GM19467 (cell line): ENCODE results near the gene SORCS1.
A peak's percentile ranks its signal among the peaks of the same experiment; 100 is the strongest.

Experiments used
- ATAC-seq: cut with Tn5 transposase; IDR thresholded peaks from one replicate; pipeline ENCODE4 v1.9.1; 2021; ENCODE audit warnings: mild to moderate bottlenecking, moderate library complexity; ENCODE audit not compliant: unreplicated experiment

SORCS1 gene

GRCh38 chr10:106619346-106619745, 545.2 kb downstream of the SORCS1 start:
- ATAC-seq = no peak

DNA sequence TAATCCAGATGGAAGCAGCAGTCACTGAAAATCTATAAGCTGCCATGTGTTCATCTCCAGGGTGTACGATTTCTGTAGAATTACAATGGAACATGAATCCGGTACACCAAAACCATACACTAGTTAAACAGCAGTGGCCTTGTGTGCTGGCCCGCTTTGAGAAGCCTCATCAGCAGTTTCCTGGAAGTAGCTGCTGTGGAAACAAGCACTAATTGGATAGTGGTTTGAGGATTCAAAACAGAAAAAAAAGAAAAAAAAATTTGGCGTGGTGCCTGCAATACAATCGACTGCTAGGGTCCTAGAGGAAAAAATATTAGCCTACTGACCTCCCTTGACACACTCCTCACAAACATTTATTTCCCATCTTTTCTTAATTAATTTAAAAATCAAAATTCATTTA, 545.9 kb downstream of the SORCS1 start:
- ATAC-seq = no peak

DNA sequence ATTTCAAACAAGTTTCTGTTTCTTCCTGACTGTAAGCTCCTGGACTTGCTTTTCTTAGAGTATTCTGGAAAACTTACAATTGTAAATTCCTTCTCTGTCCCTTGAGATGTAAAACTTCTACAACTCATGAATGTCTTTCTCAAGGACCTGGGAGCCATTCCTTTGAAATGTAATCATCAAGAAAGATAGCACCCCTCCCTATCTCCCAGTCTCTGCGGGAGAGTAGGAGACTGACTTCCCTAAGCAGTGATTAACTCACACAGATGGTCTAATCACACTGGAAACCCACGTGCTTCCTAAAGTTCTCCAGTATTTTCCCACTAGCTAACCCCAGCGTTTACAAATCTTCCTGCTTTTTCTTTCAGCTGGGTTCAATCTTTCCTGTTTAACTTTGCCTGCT, 549.4 kb downstream of the SORCS1 start:
- ATAC-seq = no peak

DNA sequence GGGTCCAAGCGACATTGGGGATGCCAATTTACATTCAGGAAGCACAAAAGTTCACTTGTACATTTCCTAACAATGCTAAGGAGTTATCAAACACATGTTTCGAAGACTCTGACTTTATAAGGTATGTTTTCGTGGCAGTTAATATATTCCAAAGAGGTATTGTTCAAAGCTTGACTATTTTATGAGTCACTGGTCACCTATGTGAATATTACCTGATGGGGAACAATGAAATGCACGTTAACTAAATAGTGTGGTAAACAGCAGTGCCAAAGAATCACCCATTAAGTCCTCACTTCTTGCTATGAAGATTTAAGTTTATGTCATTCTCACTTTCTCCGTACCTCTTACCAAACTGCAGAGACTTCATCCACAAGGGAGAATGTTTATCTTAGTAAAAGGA, 550.2 kb downstream of the SORCS1 start:
- no peak for ATAC-seq

DNA sequence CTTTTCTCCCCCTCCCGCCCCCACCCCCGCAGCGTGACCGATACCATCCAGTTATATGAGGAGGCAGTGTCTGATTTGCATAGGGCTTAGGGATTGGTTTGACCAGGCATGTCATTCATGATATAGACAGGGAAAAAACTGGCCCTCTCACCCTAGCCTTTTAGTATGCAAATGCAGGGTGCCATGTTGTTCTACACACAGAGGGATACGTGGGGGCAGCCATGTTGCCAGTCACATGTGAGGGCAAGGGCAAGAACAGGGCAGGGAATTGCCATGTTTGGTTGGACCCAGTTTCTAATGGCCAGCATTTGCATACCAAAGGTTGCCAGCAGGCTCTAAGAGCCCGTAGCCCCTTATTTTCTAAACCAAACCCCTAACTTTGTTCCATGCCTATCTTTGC, 552.1 kb downstream of the SORCS1 start:
- no peak for ATAC-seq

DNA sequence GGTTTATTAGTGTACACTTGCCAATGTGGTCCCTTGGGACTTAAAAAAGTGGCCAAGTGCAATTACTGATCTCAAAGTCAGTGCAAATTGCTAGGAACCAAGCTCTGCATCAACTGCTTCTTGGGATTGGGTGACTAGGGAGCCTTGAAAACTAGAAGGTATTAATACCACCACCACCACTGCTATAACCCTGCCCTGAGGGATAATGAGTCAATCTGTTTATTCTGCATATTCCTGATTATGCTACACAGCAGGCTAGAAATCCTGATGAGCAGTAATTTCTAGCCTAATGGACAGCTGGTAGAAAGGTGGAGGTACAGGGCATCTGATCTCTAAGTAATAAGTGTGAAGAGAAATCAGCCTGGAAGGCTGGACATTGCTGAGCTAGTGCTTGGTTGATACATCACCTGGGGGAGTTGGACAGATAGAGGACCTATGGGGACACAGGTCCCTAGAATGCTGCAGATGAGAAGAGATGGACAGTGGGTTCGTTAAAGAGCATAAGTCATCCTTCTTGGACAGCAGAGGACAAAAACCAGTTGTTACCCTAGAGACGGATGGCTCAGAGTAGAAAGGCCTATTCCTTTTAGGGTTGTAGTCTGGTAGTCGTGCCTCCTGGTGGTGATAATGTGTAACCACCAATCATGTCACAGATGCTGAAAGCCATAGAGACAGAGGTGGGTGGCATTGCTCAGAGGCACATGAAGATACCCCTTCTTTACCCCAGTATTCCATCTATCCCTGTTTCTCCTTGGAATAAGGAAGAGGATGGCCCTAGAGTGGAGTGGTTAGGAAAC, 554.8 kb downstream of the SORCS1 start:
- ATAC-seq = no peak

GRCh38 chr10:106608066-106608465, 556.4 kb downstream of the SORCS1 start:
- ATAC-seq = no peak

- ATAC-seq = no peak
These were observed 569.2 kb downstream of the SORCS1 start for GRCh38 chr10:106595281-106595680.

- ATAC-seq = no peak
These were observed 570.6 kb downstream of the SORCS1 start for GRCh38 chr10:106593876-106594275.

- no peak for ATAC-seq
These were observed 572.1 kb downstream of the SORCS1 start for GRCh38 chr10:106592396-106592795.

DNA sequence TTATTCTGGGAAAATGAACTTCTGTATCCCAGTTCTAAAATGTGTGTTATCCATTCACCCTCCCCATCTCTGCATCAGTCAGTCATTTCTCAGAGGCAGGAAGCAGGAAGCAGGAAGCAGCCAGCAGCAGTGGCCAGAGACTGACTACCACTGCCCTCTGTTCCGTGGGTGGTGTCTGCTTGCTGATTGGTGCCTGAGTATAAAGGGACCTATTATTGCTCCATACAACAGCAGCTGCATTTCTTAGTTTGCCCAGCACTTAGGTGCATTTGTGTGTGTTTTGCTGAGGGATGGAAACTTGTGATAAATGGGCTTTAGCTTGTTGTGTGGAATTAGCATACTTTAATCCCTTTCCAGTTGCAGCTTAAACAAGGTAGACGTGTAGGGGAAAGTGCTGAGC, 582.2 kb downstream of the SORCS1 start:
- no peak for ATAC-seq

DNA sequence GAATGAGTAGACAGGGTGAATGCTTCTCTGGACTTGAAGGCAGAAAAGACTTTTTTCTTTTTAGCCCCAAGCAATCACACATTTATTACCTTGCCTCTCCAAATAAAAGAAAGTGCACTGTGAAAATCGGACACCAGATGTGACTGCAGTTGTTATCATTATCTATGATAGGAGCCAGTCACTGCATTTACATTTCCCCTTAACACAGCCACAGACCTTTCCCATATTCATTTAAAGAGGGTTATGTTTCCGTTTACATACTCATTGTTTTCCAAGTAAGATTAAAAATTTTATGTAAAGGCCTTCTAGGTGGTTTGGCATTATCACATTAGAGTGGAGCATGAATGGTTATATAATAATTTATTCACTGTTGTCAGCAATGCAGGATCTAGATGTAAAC, 586.8 kb downstream of the SORCS1 start:
- ATAC-seq = no peak

DNA sequence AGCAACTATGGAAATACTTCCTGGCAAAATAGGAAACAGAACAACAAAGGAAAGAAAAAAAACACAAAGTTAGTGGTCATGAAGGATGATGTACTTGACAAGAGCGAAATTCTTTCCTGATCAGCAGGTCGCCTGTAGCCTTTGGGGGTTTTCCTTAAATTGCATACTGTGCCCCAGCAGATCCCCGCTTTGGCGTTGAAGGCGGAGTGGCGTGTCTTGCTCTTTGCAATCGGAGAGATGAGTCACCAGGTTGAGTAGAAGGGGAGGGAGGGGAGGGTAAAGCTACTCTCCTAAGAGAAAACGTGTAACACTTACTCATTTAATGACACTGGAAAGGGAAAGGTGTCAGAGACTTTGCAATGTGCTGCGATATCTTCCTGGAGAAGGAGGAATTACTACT, 587.2 kb downstream of the SORCS1 start:
- ATAC-seq = no peak

GRCh38 chr10:106576534-106576933, 588.0 kb downstream of the SORCS1 start:
- peak; percentile 58 for ATAC-seq

- ATAC-seq = no peak
These were observed 591.4 kb downstream of the SORCS1 start for GRCh38 chr10:106573106-106573505.

DNA sequence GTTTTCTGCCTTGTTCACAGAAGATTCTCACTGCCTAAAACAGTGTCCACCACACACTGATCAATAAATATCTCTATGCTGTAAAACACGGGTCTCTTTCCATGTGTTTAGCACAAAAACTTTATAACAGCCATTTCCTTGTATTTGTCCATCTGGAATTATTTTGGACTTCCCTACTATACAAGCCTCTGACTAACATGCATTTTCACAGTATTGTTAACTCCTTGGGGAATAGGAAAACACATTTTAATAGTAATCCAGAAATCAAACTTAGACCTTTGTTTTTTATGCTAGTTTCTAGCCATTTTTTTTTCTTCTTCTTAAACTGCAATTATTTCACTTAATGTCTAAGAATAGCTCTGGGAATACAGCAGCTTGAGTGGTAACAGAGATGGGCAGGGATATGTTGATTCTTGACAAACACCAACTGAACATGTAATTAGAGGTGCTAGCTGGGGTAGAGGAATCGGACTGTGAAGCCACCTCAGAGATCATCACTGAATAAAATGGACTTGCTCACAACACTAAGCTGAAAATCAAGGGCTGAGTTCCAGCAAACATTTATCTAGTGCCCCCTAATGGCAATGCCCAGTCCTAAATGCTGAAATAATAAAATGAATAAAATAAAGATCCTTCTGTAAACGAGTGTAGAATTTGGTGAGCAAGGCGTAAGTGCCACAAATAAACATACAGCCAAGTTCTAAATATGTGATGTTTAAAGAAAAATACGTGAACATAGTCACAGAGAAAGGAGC, 593.1 kb downstream of the SORCS1 start:
- no peak for ATAC-seq

DNA sequence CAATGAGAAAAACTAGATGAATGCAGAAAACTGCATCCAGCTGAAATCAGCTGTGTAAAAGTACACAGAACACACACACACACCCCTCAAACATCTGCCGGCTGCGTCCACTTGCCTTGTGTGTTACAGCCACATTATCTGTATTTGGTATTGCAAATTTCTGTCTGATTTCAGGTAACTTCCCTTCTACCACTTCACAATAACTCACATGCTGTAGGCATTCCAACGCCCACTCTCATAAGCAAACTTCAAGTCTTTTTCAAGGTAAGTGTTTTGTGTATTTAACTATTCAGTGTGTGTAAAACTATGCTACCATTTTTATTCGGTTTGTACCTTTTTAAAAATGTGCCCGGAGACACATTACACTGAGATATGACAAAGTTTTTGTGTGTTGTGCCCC, 594.2 kb downstream of the SORCS1 start:
- no peak for ATAC-seq

DNA sequence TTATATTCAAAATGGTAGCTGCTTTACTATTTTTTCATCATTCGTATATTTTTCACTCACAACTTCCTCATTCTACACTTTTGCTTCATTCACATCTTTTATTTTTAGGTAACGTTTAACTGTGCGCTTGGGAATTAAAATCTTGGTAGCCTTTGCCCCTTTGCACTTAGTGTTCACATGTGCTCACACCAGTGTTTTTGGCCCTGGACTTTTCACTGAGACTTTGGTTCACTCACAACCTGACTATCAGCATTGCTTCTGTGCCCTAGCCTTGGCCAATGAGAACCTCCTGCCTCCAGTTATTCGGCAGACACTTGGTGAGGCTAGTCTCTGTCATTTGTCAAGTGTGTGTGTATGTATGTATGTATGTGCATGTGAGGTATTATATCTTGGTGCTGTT, 596.9 kb downstream of the SORCS1 start:
- ATAC-seq = no peak

DNA sequence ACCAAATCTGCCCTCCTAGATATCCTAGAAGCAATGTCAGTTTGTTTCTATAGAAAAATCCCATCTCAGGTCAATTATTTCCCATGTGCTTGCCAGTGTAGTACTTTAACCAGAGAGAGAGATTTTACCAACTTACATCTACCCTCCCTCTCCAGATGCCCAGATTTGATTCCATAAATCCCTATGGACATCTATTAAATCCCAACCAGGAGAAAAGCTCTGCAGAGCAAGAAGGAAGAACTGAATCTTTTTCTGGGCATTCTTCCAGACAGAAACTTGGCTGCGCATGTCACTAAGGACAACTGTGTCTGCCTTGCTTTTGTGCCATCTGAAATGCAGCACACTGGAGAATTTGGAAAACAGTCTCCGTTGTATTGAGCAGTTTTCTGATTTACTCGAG, 597.6 kb downstream of the SORCS1 start:
- no peak for ATAC-seq

DNA sequence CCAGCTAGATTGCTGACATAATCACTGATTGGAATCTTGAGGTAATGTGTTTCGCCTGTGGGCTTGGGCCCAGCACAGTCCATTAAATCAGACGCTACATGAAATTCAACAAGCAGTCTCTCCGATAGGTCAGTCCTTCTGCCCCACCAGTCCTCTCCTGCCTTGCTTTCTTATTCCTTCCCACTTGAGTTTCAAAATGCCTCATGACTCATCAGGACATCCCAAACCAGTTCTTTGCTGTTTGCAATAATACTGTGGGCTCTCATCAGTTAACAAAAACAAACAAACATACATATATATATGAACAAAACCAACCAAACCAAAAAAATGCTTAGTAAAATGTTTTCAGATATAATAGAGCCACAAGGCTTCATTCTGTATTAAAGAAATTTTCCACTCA, 599.0 kb downstream of the SORCS1 start:
- ATAC-seq = no peak

- no peak for ATAC-seq
These were observed 601.1 kb downstream of the SORCS1 start for GRCh38 chr10:106563384-106563783.

DNA sequence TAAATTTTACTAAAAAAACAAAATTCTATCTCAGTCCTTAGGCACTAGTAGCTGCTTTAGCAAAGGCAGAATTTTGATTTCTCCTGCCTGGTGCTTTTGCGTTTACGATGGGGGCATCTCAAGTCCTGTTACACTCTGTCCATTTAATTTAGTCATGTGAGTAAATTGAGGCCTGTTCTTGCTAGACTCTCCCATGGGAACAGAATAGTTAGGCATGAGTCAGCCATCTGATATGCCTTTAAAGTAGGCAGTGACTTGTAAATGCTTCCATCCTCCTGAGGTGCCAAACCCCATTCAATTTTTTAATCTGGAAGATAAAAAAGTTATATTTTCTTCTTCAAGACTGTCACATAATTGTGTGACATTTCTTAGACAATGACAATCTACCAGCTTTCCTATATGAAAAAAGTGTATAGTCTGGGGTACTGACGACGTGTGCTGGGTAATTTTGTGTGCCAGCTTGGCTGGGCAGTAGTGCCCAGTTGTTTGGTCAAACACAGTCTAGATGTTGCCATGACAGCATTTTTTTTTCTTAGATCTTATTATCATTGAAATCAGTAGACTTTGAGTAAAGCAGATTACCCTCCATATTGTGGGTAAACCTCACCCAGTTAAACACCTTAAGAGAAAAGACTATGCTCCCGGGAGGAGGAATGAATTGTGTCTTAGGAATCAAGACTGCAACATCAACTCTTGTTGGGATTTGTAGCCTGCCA, 603.4 kb downstream of the SORCS1 start:
- no peak for ATAC-seq
